Suprapubic skin (tissue), 3 donors: Measurements from ENCODE around the gene ORAI1.

Source experiments
- CTCF ChIP-seq, 2 donors: fragments of 200-600 bp in 1 of 2; fragments of 450-650 bp in 1 of 2; sonication (generic) in 1 of 2; IDR thresholded peaks; one replicate each; pipeline ENCODE4 v1.5.1; 2016 to 2019; ENCODE audit warnings: antibody characterized with exemption in 2 of 2, mild to moderate bottlenecking in 1 of 2, moderate library complexity in 1 of 2
- POLR2AphosphoS5 ChIP-seq, 3 donors: sonication (generic); formaldehyde crosslinking; IDR thresholded peaks; one replicate each; pipeline ENCODE4 v1.6.1; 2017; ENCODE audit warnings: antibody characterized with exemption in 3 of 3

GRCh38 chr12:121579190-121579791 is 47.0 kb upstream of the ORAI1 start:
- TF ChIP-seq CTCF (IDR thresholded peaks at IDR 0.05) (no peak), POLR2AphosphoS5 (IDR thresholded peaks at IDR 0.05) (no peak)
